Motor neuron (in vitro differentiated cells): ENCODE measurements around the gene BCL11B. TPM values are rescaled to one million over a fixed set of nuclear protein-coding genes. Genes with fewer than 3 reads are reported as not detected.

Source experiments
- ATAC-seq, 8 experiments: fragments of 200-7000 bp; cut with Tn5 transposase; replicated peaks in 6 of 8; 2 replicates each; pipeline ENCODE4 v1.8.0; 2021; ENCODE audit warnings: mild to moderate bottlenecking in 8 of 8, moderate library complexity in 8 of 8
- H3K27ac ChIP-seq, 2 donors: fragments of 250-450 bp; sonication (Bioruptor Pico); 2 replicates each; pipeline ENCODE4 v1.9.0; 2021; ENCODE audit warnings: antibody characterized with exemption in 2 of 2, mild to moderate bottlenecking in 2 of 2, moderate library complexity in 1 of 2
- H3K4me1 ChIP-seq, 2 donors: fragments of 250-450 bp; sonication (Bioruptor Pico); replicated peaks in 1 of 2; 2 replicates each; pipeline ENCODE4 v1.6.1; 2021; ENCODE audit warnings: antibody characterized with exemption in 2 of 2, mild to moderate bottlenecking in 2 of 2, moderate library complexity in 1 of 2
- H3K4me3 ChIP-seq, 5 donors: fragments of 250-450 bp; sonication (Bioruptor Pico); 2 replicates each; pipeline ENCODE4 v1.9.0; 2021; ENCODE audit warnings: antibody characterized with exemption in 5 of 5, mild to moderate bottlenecking in 5 of 5, moderate library complexity in 4 of 5
- WGBS, 10 experiments: fragments of 450-650 bp; shearing (Covaris generic); methylation state at CpG; one replicate each; pipeline ENCODE4 v1.0.0; 2022; 5-methylcytosine and 5-hydroxymethylcytosine counted together
- in situ Hi-C, 9 experiments: fragments of 400-800 bp; cut with MboI; loops; one replicate each; pipeline ENCODE4 v1.15.0; 2021; ENCODE audit warnings: low sequenced_read_pairs in 9 of 9, low pct_unique_long_range_greater_than_20kb in 2 of 9; ENCODE audit not compliant: unreplicated experiment in 9 of 9
- total RNA-seq, 8 experiments: library from RNA; unstranded; fragments of 300-600 nt; gene quantifications; 2 replicates each; pipeline versions ENCODE4 v1.2.3 to v1.2.4, GENCODE V29; 2022

BCL11B gene
- total RNA-seq, 8 experiments from 2014 or later, result 0.04 to 3.0 (median 0.16) TPM

- no peak for ATAC-seq
- Histone ChIP-seq H3K27ac (no peak overlapping the region), H3K4me3 (no peak overlapping the region), H3K4me1 (peaks cover 20 to 22% of the 10 kb centered on the region in 2 donors)
- in situ Hi-C loops, result no loop called here
- WGBS, 10 experiments, result 76 to 96% (median 84%) methylated on average over 3 to 20 of the region's 24 CpGs; no CpG with 5 or more reads in 1 of the 10 experiments
These were observed 73.1 kb downstream of the BCL11B start for GRCh38 chr14:99198746-99199502.

- 56 to 90% (median 67%) methylated on average over 1 to 2 of the region's 5 CpGs; no CpG with 5 or more reads in 4 of the 10 experiments for WGBS, 10 experiments
- Histone ChIP-seq H3K4me3 (no peak overlapping the region), H3K27ac (no peak overlapping the region), H3K4me1 (peaks cover 33 to 34% of the 10 kb centered on the region in 2 donors)
- in situ Hi-C loops, result no loop called here
- ATAC-seq, result no peak
These were observed 75.7 kb downstream of the BCL11B start for GRCh38 chr14:99196310-99196650.

- in situ Hi-C loops, result no loop called here
- H3K27ac ChIP-seq, result no peak overlapping the region
- WGBS, 10 experiments, result 0 to 78% (median 21%) methylated on average over 1 to 9 of the region's 15 CpGs; no CpG with 5 or more reads in 2 of the 10 experiments
- no peak overlapping the region for H3K4me3 ChIP-seq
- H3K4me1 ChIP-seq, result peaks cover 35 to 39% of the 10 kb centered on the region in 2 donors
- peak in 7 of 8 experiments; percentile 31 to 92 (median 88) for ATAC-seq
These were observed 76.2 kb downstream of the BCL11B start for GRCh38 chr14:99195602-99196309.

GRCh38 chr14:99194736-99195135 is 77.3 kb downstream of the BCL11B start:
- H3K4me3 ChIP-seq, result no peak overlapping the region
- no peak overlapping the region for H3K27ac ChIP-seq
- 59 to 100% (median 95%) methylated on average over 1 to 7 of the region's 13 CpGs; no CpG with 5 or more reads in 2 of the 10 experiments for WGBS, 10 experiments
- in situ Hi-C loops, result no loop called here
- peaks cover 35 to 41% of the 10 kb centered on the region in 2 donors for H3K4me1 ChIP-seq
- no peak for ATAC-seq

GRCh38 chr14:99194136-99194535 is 77.9 kb downstream of the BCL11B start:
- H3K4me1 ChIP-seq, result peaks cover 37 to 42% of the 10 kb centered on the region in 2 donors
- WGBS, 10 experiments, result 60 to 100% (median 84%) methylated on average over 1 to 3 of the region's 7 CpGs; no CpG with 5 or more reads in 4 of the 10 experiments
- no peak overlapping the region for H3K27ac ChIP-seq
- no peak for ATAC-seq
- no peak overlapping the region for H3K4me3 ChIP-seq
- in situ Hi-C loops, result no loop called here

- in situ Hi-C loops, result no loop called here
- H3K4me1 ChIP-seq, result peaks cover 39 to 49% of the 10 kb centered on the region in 2 donors
- 0 to 100% (median 72%) methylated on average over 1 to 6 of the region's 6 CpGs for WGBS, 10 experiments
- no peak overlapping the region for H3K4me3 ChIP-seq
- no peak overlapping the region for H3K27ac ChIP-seq
- ATAC-seq, result no peak
These were observed 79.2 kb downstream of the BCL11B start for GRCh38 chr14:99192830-99193229.

- 0 to 96% (median 45%) methylated on average over 1 to 22 of the region's 26 CpGs for WGBS, 10 experiments
- in situ Hi-C loops, result no loop called here
- Histone ChIP-seq H3K4me1 (peaks cover 44 to 49% of the 10 kb centered on the region in 2 donors), H3K4me3 (no peak overlapping the region), H3K27ac (no peak overlapping the region)
- peak in 4 of 8 experiments; percentile 15 to 59 (median 40) for ATAC-seq
These were observed 79.9 kb downstream of the BCL11B start for GRCh38 chr14:99192028-99192621.

GRCh38 chr14:99191395-99192027 is 80.5 kb downstream of the BCL11B start:
- Histone ChIP-seq H3K27ac (no peak overlapping the region), H3K4me3 (no peak overlapping the region), H3K4me1 (peaks cover 44 to 48% of the 10 kb centered on the region in 2 donors)
- WGBS, 10 experiments, result 0 to 100% (median 57%) methylated on average over 2 to 8 of the region's 10 CpGs; no CpG with 5 or more reads in 1 of the 10 experiments
- no peak for ATAC-seq
- in situ Hi-C loops, result no loop called here

GRCh38 chr14:99190696-99191394 is 81.2 kb downstream of the BCL11B start:
- ATAC-seq, result no peak
- Histone ChIP-seq H3K27ac (no peak overlapping the region), H3K4me3 (no peak overlapping the region), H3K4me1 (peaks cover 39 to 43% of the 10 kb centered on the region in 2 donors)
- in situ Hi-C loops, result no loop called here
- WGBS, 10 experiments, result 48 to 100% (median 84%) methylated on average over 1 to 10 of the region's 11 CpGs

GRCh38 chr14:99189201-99189801 is 82.7 kb downstream of the BCL11B start:
- 0 to 100% (median 80%) methylated on average over 1 to 13 of the region's 26 CpGs; no CpG with 5 or more reads in 2 of the 10 experiments for WGBS, 10 experiments
- in situ Hi-C loops, result no loop called here
- ATAC-seq, result peak in 3 of 8 experiments; percentile 33 to 77 (median 38)
- no peak overlapping the region for H3K4me3 ChIP-seq
- H3K4me1 ChIP-seq, result peaks cover 34 to 35% of the 10 kb centered on the region in 2 donors
- no peak overlapping the region for H3K27ac ChIP-seq

GRCh38 chr14:99188731-99189191 is 83.2 kb downstream of the BCL11B start:
- Histone ChIP-seq H3K27ac (no peak overlapping the region), H3K4me3 (no peak overlapping the region), H3K4me1 (peaks cover 34 to 35% of the 10 kb centered on the region in 2 donors)
- 0 to 43% (median 11%) methylated on average over 2 to 9 of the region's 19 CpGs; no CpG with 5 or more reads in 6 of the 10 experiments for WGBS, 10 experiments
- in situ Hi-C loops, result no loop called here
- peak in 7 of 8 experiments; percentile 24 to 83 (median 64) for ATAC-seq

GRCh38 chr14:99187858-99188257 is 84.1 kb downstream of the BCL11B start:
- 44 to 100% (median 81%) methylated on average over 1 to 7 of the region's 8 CpGs for WGBS, 10 experiments
- no peak for ATAC-seq
- in situ Hi-C loops, result no loop called here
- Histone ChIP-seq H3K27ac (no peak overlapping the region), H3K4me3 (no peak overlapping the region), H3K4me1 (peaks cover 31 to 35% of the 10 kb centered on the region in 2 donors)
